Astrocyte (in vitro differentiated cells and primary cell): Measurements from ENCODE around the gene AP2S1.

Source experiments
- EZH2 ChIP-seq: IDR thresholded peaks from 2 replicates; pipeline ENCODE4 v1.6.1; 2012; ENCODE audit warnings: mild to moderate bottlenecking, low read length, inconsistent platforms; ENCODE audit not compliant: insufficient read depth
- TF ChIP-seq, protein P1 (sequence below): IDR thresholded peaks from 2 replicates; pipeline ENCODE4 v1.5.1; 2011; ENCODE audit warnings: low read depth, mild to moderate bottlenecking, inconsistent platforms, low read length, moderate library complexity; ENCODE audit not compliant: insufficient read depth

DNA sequence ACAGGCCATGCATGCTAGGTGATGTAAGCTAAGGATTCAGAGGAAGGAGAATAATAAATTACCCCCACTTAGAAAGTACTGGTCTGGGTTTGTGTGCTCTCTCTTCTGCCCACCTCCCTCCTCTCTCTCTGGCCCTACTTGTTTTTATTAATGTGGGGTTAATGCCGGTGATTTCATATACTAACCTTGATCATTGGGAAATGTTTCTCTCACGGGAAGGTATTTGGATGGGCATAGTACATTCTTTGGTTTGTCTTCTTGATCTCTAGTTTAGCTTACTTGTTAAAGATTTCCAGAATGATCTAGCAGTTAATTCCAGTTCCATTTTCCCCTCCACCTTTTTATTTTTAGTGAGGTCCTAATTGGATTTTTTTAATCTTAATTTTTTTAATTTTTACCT, 34.8 kb upstream of the AP2S1 start:
- TF ChIP-seq, protein P1, sequence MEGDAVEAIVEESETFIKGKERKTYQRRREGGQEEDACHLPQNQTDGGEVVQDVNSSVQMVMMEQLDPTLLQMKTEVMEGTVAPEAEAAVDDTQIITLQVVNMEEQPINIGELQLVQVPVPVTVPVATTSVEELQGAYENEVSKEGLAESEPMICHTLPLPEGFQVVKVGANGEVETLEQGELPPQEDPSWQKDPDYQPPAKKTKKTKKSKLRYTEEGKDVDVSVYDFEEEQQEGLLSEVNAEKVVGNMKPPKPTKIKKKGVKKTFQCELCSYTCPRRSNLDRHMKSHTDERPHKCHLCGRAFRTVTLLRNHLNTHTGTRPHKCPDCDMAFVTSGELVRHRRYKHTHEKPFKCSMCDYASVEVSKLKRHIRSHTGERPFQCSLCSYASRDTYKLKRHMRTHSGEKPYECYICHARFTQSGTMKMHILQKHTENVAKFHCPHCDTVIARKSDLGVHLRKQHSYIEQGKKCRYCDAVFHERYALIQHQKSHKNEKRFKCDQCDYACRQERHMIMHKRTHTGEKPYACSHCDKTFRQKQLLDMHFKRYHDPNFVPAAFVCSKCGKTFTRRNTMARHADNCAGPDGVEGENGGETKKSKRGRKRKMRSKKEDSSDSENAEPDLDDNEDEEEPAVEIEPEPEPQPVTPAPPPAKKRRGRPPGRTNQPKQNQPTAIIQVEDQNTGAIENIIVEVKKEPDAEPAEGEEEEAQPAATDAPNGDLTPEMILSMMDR, result no peak
- TF ChIP-seq EZH2, result no peak
